ENCODE results near the gene GSTA2.
"Not testable (repeated sequence)": the region's sequence is repeated elsewhere in the genome, so short reads cannot be mapped to it uniquely, and the experiment has no call there.

Gene GSTA2

DNA sequence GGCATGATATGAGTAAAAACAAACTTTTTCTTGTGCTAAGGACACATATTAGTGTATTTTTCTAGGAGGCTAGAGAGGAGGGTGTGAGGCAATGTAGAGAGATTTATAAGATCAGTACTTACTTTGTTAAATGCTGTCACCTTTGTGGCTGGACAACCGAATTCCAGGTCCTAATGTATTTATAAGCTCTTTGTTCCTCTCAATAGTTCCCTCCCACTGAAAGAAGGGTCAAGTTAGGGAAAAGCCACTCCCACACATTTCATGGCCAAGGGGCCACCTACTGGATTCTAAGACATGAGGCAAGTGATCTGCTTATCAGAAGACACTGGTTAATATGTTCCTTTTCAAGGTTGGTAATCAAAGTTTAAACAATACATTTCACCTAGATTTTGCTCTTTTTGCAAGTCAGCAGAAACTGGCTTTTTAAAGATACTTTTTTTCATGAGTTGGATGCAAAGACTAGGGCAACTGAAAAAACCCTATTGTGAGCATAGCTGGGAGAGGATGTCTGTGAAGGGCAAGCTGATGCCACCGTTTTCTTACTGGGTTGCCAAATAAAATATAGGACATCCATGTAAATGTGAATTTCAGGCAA lies at the start of gene GSTA2:
Gene GSTA2 (minus strand): TSS at position 154 of the 595 bp plus-strand sequence. CDS start 5,528 bp downstream, outside the sequence.
- not testable (repeated sequence) for H3K27ac ChIP-seq (ENCODE audit: extremely low read depth, low read depth, low read length); H3K4me3 ChIP-seq (ENCODE audit: low read depth, low read length); H3K36me3 ChIP-seq (ENCODE audit: control insufficient read depth in 2 of 2, insufficient read depth in 1 of 2, low read length in 2 of 2); H3K9me3 ChIP-seq (ENCODE audit: control insufficient read depth, insufficient read depth, low read depth, low read length); H3K4me1 ChIP-seq (ENCODE audit: control insufficient read depth, insufficient read depth, low read length)
- POLR2A ChIA-PET, result interaction anchor here (0.6 kb wide), 1 partner anchor 40 kb away, joined by 3 read pairs; the partner anchor contains the start of gene GSTA1
- TF ChIP-seq EGR2 (tag by site-specific recombination; IDR thresholded peaks at IDR 0.05; ENCODE audit: low read depth), result peak; percentile 59
- CTCF ChIA-PET, result interaction anchor here (0.6 to 1.9 kb wide), 4 partner anchors 33 to 53 kb away, joined by 3 to 9 read pairs (median 4); no protein-coding TSS in a partner anchor

DNA sequence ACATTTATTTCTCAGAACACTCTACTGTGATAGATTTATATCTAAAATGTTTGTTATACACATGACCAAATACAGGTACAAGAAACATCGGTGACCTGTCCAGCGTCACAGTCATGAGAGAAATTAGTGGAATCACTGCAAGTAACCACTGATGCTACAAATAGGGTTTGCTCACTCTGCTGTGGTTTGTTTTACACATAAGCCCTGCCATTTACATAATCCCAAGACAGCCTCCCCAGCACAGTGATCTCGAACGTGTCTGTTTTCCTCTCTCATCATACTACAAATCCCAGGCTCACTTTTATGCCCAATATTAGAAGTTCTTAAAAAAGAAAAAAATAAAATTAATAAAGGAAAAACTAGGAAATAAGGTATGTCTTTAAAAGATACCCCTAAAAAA lies 46.5 kb upstream of the GSTA2 start:
- H3K9me3 ChIP-seq (ENCODE audit: control insufficient read depth, insufficient read depth, low read depth, low read length); H3K4me3 ChIP-seq (ENCODE audit: low read depth, low read length); H3K36me3 ChIP-seq (ENCODE audit: control insufficient read depth in 2 of 2, insufficient read depth in 1 of 2, low read length in 2 of 2); H3K27ac ChIP-seq (ENCODE audit: extremely low read depth, low read depth, low read length); H3K4me1 ChIP-seq (ENCODE audit: control insufficient read depth, insufficient read depth, low read length): not testable (repeated sequence)
- CTCF ChIA-PET, result interaction anchor here (0.6 to 0.8 kb wide), 2 partner anchors 21 to 86 kb away, joined by 3 to 4 read pairs; no protein-coding TSS in a partner anchor
- POLR2A ChIA-PET, result interaction anchor here (0.6 kb wide), 1 partner anchor 40 kb away, joined by 4 read pairs; no protein-coding TSS in a partner anchor

- no peak for TF ChIP-seq ZNF792 (tag by site-specific recombination; IDR thresholded peaks at IDR 0.05)
- no peak for TF ChIP-seq FEZF1 (tag by site-specific recombination; IDR thresholded peaks at IDR 0.05)
- no peak for TF ChIP-seq ZFP41 (tag by site-specific recombination; IDR thresholded peaks at IDR 0.05; ENCODE audit: borderline replicate concordance)
- no peak for TF ChIP-seq TRIM28 (IDR thresholded peaks at IDR 0.05; ENCODE audit: borderline replicate concordance, low read length)
- TF ChIP-seq ZNF157 (tag by site-specific recombination; IDR thresholded peaks at IDR 0.05), result no peak
- no peak for TF ChIP-seq ZNF324 (tag by site-specific recombination; IDR thresholded peaks at IDR 0.05)
- no peak for TF ChIP-seq ZNF596 (tag by site-specific recombination; IDR thresholded peaks at IDR 0.05)
- Histone ChIP-seq H3K27ac (ENCODE audit: extremely low read depth, low read depth, low read length) (no peak overlapping the region), H3K4me1 (ENCODE audit: control insufficient read depth, insufficient read depth, low read length) (no peaks in the 10 kb centered on the region), H3K4me3 (ENCODE audit: low read depth, low read length) (no peak overlapping the region), H3K9me3 (ENCODE audit: control insufficient read depth, insufficient read depth, low read depth, low read length) (no peaks in the 10 kb centered on the region), H3K36me3 (ENCODE audit: control insufficient read depth in 2 of 2, insufficient read depth in 1 of 2, low read length in 2 of 2) (no peaks in the 10 kb centered on the region)
- CTCF ChIA-PET, result interaction anchor here (0.6 kb wide), 1 partner anchor 331 kb away, joined by 3 read pairs; no protein-coding TSS in a partner anchor
- POLR2A ChIA-PET, result no interaction called here
Observed at GRCh38 chr6:52808660-52809059, 45.4 kb upstream of the GSTA2 start.

DNA sequence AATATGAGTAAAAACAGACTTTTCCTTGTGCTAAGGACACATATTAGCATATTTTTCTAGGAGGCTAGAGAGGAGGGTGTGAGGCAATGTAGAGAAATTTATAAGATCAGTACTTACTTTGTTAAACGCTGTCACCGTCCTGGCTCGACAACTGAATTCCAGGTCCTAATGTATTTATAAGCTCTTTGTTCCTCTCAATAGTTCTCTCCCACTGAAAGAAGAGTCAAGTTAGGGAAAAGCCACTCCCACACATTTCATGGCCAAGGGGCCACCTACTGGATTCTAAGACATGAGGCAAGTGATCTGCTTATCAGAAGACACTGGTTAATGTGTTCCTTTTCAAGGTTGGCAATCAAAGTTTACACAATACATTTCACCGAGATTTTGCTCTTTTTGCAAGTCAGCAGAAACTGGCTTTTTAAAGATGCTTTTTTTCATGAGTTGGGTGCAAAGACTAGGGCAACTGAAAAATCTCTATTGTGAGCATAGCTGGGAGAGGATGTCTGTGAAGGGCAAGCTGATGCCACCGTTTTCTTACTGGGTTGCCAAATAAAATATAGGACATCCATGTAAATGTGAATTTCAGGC lies 40.5 kb upstream of the GSTA2 start, which contains the start of gene GSTA1:
Gene GSTA1 (minus strand): TSS at position 149 of the 588 bp plus-strand sequence. CDS start 4,549 bp downstream, outside the sequence.
- not testable (repeated sequence) for H3K9me3 ChIP-seq (ENCODE audit: control insufficient read depth, insufficient read depth, low read depth, low read length); H3K36me3 ChIP-seq (ENCODE audit: control insufficient read depth in 2 of 2, insufficient read depth in 1 of 2, low read length in 2 of 2); H3K27ac ChIP-seq (ENCODE audit: extremely low read depth, low read depth, low read length); H3K4me3 ChIP-seq (ENCODE audit: low read depth, low read length); H3K4me1 ChIP-seq (ENCODE audit: control insufficient read depth, insufficient read depth, low read length)
- POLR2A ChIA-PET, result interaction anchor here (0.6 kb wide), 1 partner anchor 41 kb away, joined by 3 read pairs; the partner anchor contains the start of gene GSTA2
- CTCF ChIA-PET, result interaction anchor here (0.7 to 1.1 kb wide), 3 partner anchors 9 to 373 kb away, joined by 3 read pairs; no protein-coding TSS in a partner anchor

DNA sequence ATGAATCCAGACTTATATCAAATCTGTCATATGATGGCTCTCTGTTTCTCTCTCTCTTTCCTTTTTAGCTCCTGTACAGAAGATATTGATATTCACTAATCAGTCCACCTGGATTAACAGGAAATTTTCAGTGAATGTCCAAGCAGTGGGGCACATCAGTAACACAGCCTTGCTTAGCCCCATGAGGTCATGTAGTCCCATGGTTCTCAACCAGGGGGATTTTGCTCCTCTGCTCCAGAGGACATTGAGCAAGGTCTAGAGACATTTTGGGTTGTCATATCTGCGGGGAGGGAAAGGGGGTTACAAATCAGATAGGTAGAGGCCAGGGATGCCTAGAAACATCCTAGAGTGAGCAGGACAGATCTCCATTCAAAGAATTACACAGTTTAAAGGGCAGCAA lies 39.5 kb upstream of the GSTA2 start:
- Histone ChIP-seq H3K36me3 (ENCODE audit: control insufficient read depth in 2 of 2, insufficient read depth in 1 of 2, low read length in 2 of 2) (no peaks in the 10 kb centered on the region), H3K9me3 (ENCODE audit: control insufficient read depth, insufficient read depth, low read depth, low read length) (no peaks in the 10 kb centered on the region), H3K4me1 (ENCODE audit: control insufficient read depth, insufficient read depth, low read length) (no peaks in the 10 kb centered on the region), H3K4me3 (ENCODE audit: low read depth, low read length) (no peak overlapping the region), H3K27ac (ENCODE audit: extremely low read depth, low read depth, low read length) (no peak overlapping the region)
- POLR2A ChIA-PET, result no interaction called here
- CTCF ChIA-PET, result interaction anchor here (1.1 kb wide), 1 partner anchor 17 kb away, joined by 3 read pairs; no protein-coding TSS in a partner anchor
- no peak for TF ChIP-seq ZNF707 (tag by site-specific recombination; IDR thresholded peaks at IDR 0.05)
- no peak for TF ChIP-seq ZNF184 (tag by site-specific recombination; IDR thresholded peaks at IDR 0.05)
- no peak for TF ChIP-seq ZNF623 (tag by site-specific recombination; IDR thresholded peaks at IDR 0.05)
- no peak for TF ChIP-seq GLIS2 (tag by site-specific recombination; IDR thresholded peaks at IDR 0.05)
- no peak for TF ChIP-seq ZNF121 (tag by site-specific recombination; IDR thresholded peaks at IDR 0.05)
- no peak for TF ChIP-seq ZNF777 (tag by site-specific recombination; IDR thresholded peaks at IDR 0.05; ENCODE audit: borderline replicate concordance)
- TF ChIP-seq, protein P1, sequence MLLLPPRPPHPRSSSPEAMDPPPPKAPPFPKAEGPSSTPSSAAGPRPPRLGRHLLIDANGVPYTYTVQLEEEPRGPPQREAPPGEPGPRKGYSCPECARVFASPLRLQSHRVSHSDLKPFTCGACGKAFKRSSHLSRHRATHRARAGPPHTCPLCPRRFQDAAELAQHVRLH (tag by site-specific recombination; IDR thresholded peaks at IDR 0.05), result no peak
- TF ChIP-seq ZNF311 (tag by site-specific recombination; IDR thresholded peaks at IDR 0.05; ENCODE audit: borderline replicate concordance), result no peak
- no peak for TF ChIP-seq ZNF449 (tag by site-specific recombination; IDR thresholded peaks at IDR 0.05)
- no peak for TF ChIP-seq YY1 (tag by site-specific recombination; IDR thresholded peaks at IDR 0.05)
- no peak for TF ChIP-seq ZNF639 (tag by site-specific recombination; IDR thresholded peaks at IDR 0.05)
- no peak for TF ChIP-seq MEIS1 (CRISPR knock-in tag; IDR thresholded peaks at IDR 0.05; ENCODE audit: borderline replicate concordance)
- TF ChIP-seq PRDM1 (tag by site-specific recombination; IDR thresholded peaks at IDR 0.05), result no peak
